ENCODE measurements around the gene ELMO1.
A peak's percentile ranks its signal among the peaks of the same experiment; 100 is the strongest.

ELMO1 gene

DNA sequence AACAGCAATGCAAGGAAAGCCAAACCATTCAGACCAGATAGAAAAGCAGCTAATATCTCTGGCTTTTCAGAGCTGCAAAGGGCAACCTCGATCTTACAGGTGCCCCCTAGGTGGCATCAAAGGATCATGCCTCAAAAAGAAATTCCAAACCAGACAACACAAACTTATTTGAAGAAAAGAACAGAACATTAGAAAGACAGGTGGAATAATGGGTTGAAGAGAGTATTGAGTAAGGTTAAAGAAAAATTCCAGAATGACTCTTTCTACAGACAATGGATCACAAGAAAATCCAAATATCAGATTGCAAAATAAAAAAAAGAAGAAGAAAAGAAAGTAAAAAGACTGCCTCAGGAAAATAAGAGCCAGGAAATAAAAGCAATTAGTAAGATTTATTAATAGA is 213.7 kb downstream of the ELMO1 start:
- no peaks in the 10 kb centered on the region for H3K36me3 ChIP-seq
- peak; percentile 23 for DNase-seq
- no peaks in the 10 kb centered on the region for H3K27me3 ChIP-seq (ENCODE audit: insufficient read depth, low read depth, severe bottlenecking)
- TF ChIP-seq, protein P1, sequence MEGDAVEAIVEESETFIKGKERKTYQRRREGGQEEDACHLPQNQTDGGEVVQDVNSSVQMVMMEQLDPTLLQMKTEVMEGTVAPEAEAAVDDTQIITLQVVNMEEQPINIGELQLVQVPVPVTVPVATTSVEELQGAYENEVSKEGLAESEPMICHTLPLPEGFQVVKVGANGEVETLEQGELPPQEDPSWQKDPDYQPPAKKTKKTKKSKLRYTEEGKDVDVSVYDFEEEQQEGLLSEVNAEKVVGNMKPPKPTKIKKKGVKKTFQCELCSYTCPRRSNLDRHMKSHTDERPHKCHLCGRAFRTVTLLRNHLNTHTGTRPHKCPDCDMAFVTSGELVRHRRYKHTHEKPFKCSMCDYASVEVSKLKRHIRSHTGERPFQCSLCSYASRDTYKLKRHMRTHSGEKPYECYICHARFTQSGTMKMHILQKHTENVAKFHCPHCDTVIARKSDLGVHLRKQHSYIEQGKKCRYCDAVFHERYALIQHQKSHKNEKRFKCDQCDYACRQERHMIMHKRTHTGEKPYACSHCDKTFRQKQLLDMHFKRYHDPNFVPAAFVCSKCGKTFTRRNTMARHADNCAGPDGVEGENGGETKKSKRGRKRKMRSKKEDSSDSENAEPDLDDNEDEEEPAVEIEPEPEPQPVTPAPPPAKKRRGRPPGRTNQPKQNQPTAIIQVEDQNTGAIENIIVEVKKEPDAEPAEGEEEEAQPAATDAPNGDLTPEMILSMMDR (IDR thresholded peaks at IDR 0.05; ENCODE audit: low read depth, low read length), result peak; percentile 67
- H3K4me3 ChIP-seq (ENCODE audit: low read depth, low read length), result no peak overlapping the region
- no peak overlapping the region for H3K27ac ChIP-seq
- no peaks in the 10 kb centered on the region for H3K9me3 ChIP-seq (ENCODE audit: severe bottlenecking)

DNA sequence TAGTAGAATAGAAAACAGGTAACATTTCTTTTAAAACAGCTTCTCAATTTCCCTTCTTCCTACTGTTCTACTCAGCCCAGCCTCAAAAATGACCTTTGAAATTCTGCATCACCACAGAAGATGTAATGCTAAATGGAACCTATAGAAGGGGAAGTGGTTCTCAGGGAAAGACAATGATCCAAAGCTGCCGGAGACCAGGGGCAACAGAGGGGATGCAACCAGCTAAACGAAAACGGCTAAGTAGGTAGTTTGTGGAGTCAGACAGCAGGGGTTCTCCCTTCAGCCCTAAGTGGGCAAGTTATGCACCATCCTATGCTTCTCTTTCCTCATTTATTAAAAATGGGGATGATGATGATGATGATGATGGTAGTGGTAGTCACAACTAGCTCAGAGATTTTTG is 214.3 kb downstream of the ELMO1 start:
- no peaks in the 10 kb centered on the region for H3K9me3 ChIP-seq (ENCODE audit: severe bottlenecking)
- H3K4me3 ChIP-seq (ENCODE audit: low read depth, low read length), result no peak overlapping the region
- no peak overlapping the region for H3K27ac ChIP-seq
- H3K27me3 ChIP-seq (ENCODE audit: insufficient read depth, low read depth, severe bottlenecking), result no peaks in the 10 kb centered on the region
- DNase-seq, result no peak
- TF ChIP-seq, protein P1 (IDR thresholded peaks at IDR 0.05; ENCODE audit: low read depth, low read length), result no peak
- no peaks in the 10 kb centered on the region for H3K36me3 ChIP-seq

DNA sequence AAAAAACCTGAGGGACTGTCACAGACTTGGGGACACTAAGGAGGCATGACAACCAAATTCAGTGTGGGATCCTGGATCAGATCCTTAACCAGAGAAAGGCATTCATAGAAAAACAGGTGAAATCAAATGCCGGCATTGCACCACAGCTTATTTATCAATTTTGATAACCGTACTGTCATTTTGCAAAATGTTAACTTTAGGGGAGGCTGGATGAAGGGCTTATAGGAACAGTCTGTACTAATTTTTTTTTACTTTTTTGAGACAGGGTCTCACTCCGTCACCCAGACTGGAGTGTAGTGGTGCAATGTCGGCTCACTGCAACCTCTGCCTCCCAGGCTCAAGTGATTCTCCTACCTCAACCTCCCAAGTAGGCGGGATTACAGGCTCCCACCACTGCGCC is 217.1 kb downstream of the ELMO1 start:
- H3K9me3 ChIP-seq (ENCODE audit: severe bottlenecking), result no peaks in the 10 kb centered on the region
- no peak overlapping the region for H3K4me3 ChIP-seq (ENCODE audit: low read depth, low read length)
- no peaks in the 10 kb centered on the region for H3K27me3 ChIP-seq (ENCODE audit: insufficient read depth, low read depth, severe bottlenecking)
- H3K36me3 ChIP-seq, result no peaks in the 10 kb centered on the region
- no peak overlapping the region for H3K27ac ChIP-seq
- TF ChIP-seq, protein P1 (IDR thresholded peaks at IDR 0.05; ENCODE audit: low read depth, low read length), result no peak
- no peak for DNase-seq

DNA sequence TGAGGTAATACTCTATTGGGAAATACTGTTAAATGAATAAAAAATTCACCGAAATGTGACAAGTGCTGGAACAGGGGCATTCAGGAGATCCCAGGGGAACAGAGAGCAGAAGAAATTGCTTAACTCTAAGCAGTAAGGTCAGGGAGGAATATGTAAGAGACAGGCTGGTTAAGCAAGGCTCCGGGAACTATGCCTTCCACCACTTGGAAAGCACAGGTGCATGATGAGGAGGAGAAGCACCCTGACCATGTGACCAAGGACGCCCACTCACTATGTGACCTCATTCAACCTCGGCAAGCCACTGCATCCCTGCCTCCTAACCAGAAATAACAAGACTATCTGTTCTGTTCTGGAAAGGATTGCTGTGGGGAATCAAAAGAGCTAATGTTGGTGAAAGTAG is 218.4 kb downstream of the ELMO1 start:
- no peak for DNase-seq

DNA sequence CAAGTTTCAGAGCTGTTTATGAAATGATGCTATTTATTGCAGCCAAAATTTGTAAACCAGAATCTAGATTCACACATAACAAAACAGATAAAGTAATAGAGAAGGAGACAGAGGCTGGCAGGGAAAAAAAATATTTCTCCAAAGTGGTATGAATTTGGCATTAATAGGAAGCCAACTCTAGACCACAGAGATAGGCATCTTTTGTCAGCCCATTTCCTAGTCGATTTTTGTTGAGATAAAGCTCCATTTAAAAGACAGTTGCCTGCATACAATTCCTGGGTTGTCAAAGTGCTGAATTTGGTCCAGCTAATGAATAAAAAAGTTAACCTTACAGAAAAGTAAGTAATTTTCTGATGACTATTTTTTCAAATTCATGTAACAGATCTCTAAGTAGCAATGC is 219.3 kb downstream of the ELMO1 start:
- DNase-seq, result no peak
- TF ChIP-seq, protein P1 (IDR thresholded peaks at IDR 0.05; ENCODE audit: low read depth, low read length), result no peak
- H3K27ac ChIP-seq, result no peak overlapping the region
- H3K9me3 ChIP-seq (ENCODE audit: severe bottlenecking), result no peaks in the 10 kb centered on the region
- H3K4me3 ChIP-seq (ENCODE audit: low read depth, low read length), result no peak overlapping the region
- H3K36me3 ChIP-seq, result no peaks in the 10 kb centered on the region
- no peaks in the 10 kb centered on the region for H3K27me3 ChIP-seq (ENCODE audit: insufficient read depth, low read depth, severe bottlenecking)

More for the DNA sequence above, 218.4 kb downstream of the ELMO1 start:
- Histone ChIP-seq H3K27ac (no peak overlapping the region), H3K27me3 (ENCODE audit: insufficient read depth, low read depth, severe bottlenecking) (no peaks in the 10 kb centered on the region), H3K9me3 (ENCODE audit: severe bottlenecking) (no peaks in the 10 kb centered on the region), H3K36me3 (no peaks in the 10 kb centered on the region), H3K4me3 (ENCODE audit: low read depth, low read length) (no peak overlapping the region)
- TF ChIP-seq, protein P1 (IDR thresholded peaks at IDR 0.05; ENCODE audit: low read depth, low read length), result no peak

DNA sequence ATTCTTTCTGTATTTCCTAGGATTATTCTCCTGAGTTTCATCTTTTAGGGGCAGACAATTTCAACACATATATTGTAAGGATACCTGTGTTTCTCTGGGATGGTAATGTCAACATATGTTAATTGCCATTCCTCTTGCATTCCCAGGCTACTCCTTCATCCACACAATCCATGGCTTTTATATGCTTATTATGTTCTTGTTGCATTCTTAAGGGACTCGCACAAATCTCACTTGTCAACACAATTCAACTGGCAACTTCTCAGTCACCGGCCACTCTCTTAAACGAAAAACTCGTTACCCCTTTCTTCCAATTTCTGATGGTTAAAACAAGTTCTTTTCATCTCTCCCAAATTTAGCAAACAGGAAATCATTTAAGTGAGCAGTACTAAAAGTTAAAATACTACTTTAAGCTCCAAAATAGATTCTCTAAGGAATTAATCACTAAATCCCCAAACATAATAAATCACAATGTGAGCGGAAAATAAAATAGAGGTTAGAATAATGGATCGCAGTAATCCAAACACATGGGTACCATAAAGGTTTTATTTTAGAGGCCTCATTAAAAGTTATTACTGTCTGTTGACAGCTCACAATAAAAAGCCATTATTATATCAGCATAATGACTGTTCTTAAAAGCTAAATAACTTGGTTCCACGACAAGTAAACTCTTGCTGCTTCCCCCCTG is 223.2 kb downstream of the ELMO1 start:
- H3K27ac ChIP-seq, result no peak overlapping the region
- no peaks in the 10 kb centered on the region for H3K9me3 ChIP-seq (ENCODE audit: severe bottlenecking)
- H3K27me3 ChIP-seq (ENCODE audit: insufficient read depth, low read depth, severe bottlenecking), result no peaks in the 10 kb centered on the region
- TF ChIP-seq, protein P1 (IDR thresholded peaks at IDR 0.05; ENCODE audit: low read depth, low read length), result no peak
- H3K4me3 ChIP-seq (ENCODE audit: low read depth, low read length), result no peak overlapping the region
- no peak for DNase-seq
- no peaks in the 10 kb centered on the region for H3K36me3 ChIP-seq

Measured in WERI-Rb-1 (cell line).